SK-N-MC (cell line): ENCODE data around the gene TTLL11.

ENCODE experiments used
- FOXP2 ChIP-seq: optimal IDR thresholded peaks from 2 replicates; pipeline ENCODE3; 2011; ENCODE audit warnings: mild to moderate bottlenecking, moderate library complexity; ENCODE audit not compliant: insufficient read depth; ENCODE audit errors: extremely low read length, control extremely low read depth
- POLR2AphosphoS5 ChIP-seq: IDR thresholded peaks from 2 replicates; pipeline ENCODE4 v1.6.1; 2012; ENCODE audit warnings: mild to moderate bottlenecking, low read depth, low read length, borderline replicate concordance

DNA sequence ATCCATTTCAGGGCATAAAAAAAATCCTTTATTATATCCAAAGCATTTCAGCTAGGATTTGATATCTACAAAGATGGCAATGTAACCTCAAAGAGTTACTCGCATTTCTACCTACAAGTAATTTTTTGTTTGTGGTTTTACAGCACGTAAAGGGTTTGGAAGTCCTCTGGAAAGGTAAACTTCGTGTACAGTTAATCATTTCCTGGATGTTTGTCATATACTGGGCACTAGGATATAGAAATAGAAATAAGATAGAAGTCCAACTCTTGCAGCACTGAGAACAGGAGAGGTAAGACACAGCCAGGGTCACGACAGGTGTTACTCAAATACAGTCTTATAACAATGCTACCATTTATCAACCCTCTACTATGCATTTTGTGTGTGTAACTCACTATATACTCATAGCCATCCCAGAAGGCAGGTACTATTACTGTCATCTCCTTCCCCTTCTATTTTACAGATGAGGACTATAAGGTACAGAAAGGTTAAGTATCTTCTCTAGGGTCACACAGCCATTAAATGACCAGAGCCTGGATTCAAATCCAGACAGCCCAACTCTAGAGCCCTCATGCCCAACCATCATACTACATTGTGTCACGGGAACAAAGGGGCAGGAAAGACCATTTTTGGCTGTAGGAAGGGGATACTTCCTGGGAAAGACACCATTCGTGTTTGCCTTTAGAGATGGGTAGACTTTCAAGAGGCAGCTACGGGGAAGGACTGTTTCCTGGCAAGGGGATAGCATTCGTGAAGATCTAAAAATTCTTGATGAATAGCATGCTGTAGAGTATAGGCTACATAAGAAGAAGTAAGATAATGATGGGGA, 47.5 kb upstream of the TTLL11 start:
- TF ChIP-seq POLR2AphosphoS5 (no peak), FOXP2 (no peak)
